ENCODE data around the gene HDLBP.
"Not testable (repeated sequence)": the region's sequence is repeated elsewhere in the genome, so short reads cannot be mapped to it uniquely, and the experiment has no call there.

Gene HDLBP

GRCh38 chr2:241307055-241307454 is 8.4 kb downstream of the HDLBP start:
- no peak for DNase-seq

- DNase-seq, result no peak
Observed at GRCh38 chr2:241304039-241304670, 11.3 kb downstream of the HDLBP start.

- no peak for DNase-seq
Observed at GRCh38 chr2:241302759-241303651, 12.5 kb downstream of the HDLBP start.

- DNase-seq, result no peak
Observed at GRCh38 chr2:241302083-241302482, 13.4 kb downstream of the HDLBP start.

- no peak for DNase-seq
Observed at GRCh38 chr2:241300000-241300399, 15.5 kb downstream of the HDLBP start.

- DNase-seq, result no peak
Observed at GRCh38 chr2:241298673-241299072, 16.8 kb downstream of the HDLBP start.

- no peak for DNase-seq
Observed at GRCh38 chr2:241296767-241297166, 18.7 kb downstream of the HDLBP start.

GRCh38 chr2:241295326-241296095 is 20.0 kb downstream of the HDLBP start:
- no peak for DNase-seq

GRCh38 chr2:241293378-241293797 is 22.1 kb downstream of the HDLBP start:
- DNase-seq, result not testable (repeated sequence)

GRCh38 chr2:241291977-241292376 is 23.5 kb downstream of the HDLBP start:
- DNase-seq, result no peak

GRCh38 chr2:241291153-241291552 is 24.3 kb downstream of the HDLBP start:
- no peak for DNase-seq

- DNase-seq, result no peak
Observed at GRCh38 chr2:241289597-241289996, 25.9 kb downstream of the HDLBP start.

- DNase-seq, result no peak
Observed at GRCh38 chr2:241289053-241289452, 26.4 kb downstream of the HDLBP start.

- no peak for DNase-seq
Observed at GRCh38 chr2:241288324-241288888, 27.1 kb downstream of the HDLBP start.

GRCh38 chr2:241286348-241287090 is 29.0 kb downstream of the HDLBP start:
- no peak for DNase-seq

- no peak for DNase-seq
Observed at GRCh38 chr2:241285596-241285995, 29.9 kb downstream of the HDLBP start.

- DNase-seq, result no peak
Observed at GRCh38 chr2:241282555-241282954, 32.9 kb downstream of the HDLBP start.

- DNase-seq, result no peak
Observed at GRCh38 chr2:241280291-241280690, 35.2 kb downstream of the HDLBP start.

- no peak for DNase-seq
Observed at GRCh38 chr2:241279828-241280227, 35.6 kb downstream of the HDLBP start.

- peak; percentile 60 for DNase-seq
Observed at GRCh38 chr2:241279413-241279812, 36.1 kb downstream of the HDLBP start.

- not testable (repeated sequence) for DNase-seq
Observed at GRCh38 chr2:241278306-241278705, 37.2 kb downstream of the HDLBP start.

- DNase-seq, result no peak
Observed at GRCh38 chr2:241275910-241276309, 39.6 kb downstream of the HDLBP start.

Measured in fibroblast of skin of scalp (primary cell).